IMR-90 (cell line): ENCODE measurements around the gene MRGPRE. TPM values are rescaled to one million over a fixed set of nuclear protein-coding genes. Genes with fewer than 3 reads are reported as not detected.

Experiments
- ATAC-seq: fragments of 200-7000 bp; cut with Tn5 transposase; 2 replicates; pipeline ENCODE4 v1.9.1; 2020; ENCODE audit warnings: low read depth, mild to moderate bottlenecking, moderate library complexity
- BruUV-seq: library from RNA; stranded (reverse); fragments of 400-500 nt; replicated peaks from 2 replicates; lab custom pipeline; 2021; lab: Mats Ljungman, UMichigan
- CTCF ChIA-PET: fragments of 300-600 bp; formaldehyde crosslinking; extraction: SDS; loops from one replicate; lab custom pipeline; 2021; ENCODE audit warnings: antibody characterized with exemption; lab: Yijun Ruan, JAX
- POLR2A ChIA-PET: fragments of 300-600 bp; sonication (Branson Sonifier 250); formaldehyde crosslinking; loops from one replicate; lab custom pipeline; 2022; ENCODE audit warnings: antibody characterized with exemption; ENCODE audit not compliant: unreplicated experiment; lab: Charles Lee
- DNase-seq: peaks from one replicate; pipeline ENCODE4 v3.0.0; 2013
- H2AFZ ChIP-seq: replicated peaks from 2 replicates; pipeline ENCODE3; 2013; ENCODE audit warnings: low read length, mild to moderate bottlenecking; ENCODE audit not compliant: poor library complexity
- H2AK5ac ChIP-seq: 2 replicates; pipeline ENCODE4 v1.6.1; 2013; ENCODE audit warnings: low read depth, low read length, inconsistent platforms
- H2AK9ac ChIP-seq: replicated peaks from 2 replicates; pipeline ENCODE3; 2013; ENCODE audit warnings: mild to moderate bottlenecking, low read depth, low read length, moderate library complexity; ENCODE audit not compliant: poor library complexity
- H2BK120ac ChIP-seq: 2 replicates; pipeline ENCODE4 v1.6.1; 2013; ENCODE audit warnings: low read depth, low read length, inconsistent platforms
- H2BK15ac ChIP-seq: 3 replicates; pipeline ENCODE4 v1.6.1; 2013; ENCODE audit warnings: low read depth, low read length, inconsistent platforms
- H2BK20ac ChIP-seq: 2 replicates; pipeline ENCODE4 v1.6.1; 2013; ENCODE audit warnings: low read depth, mild to moderate bottlenecking, inconsistent platforms, low read length, moderate library complexity
- H2BK5ac ChIP-seq: 2 replicates; pipeline ENCODE4 v1.6.1; 2013; ENCODE audit warnings: mild to moderate bottlenecking, low read depth, low read length, inconsistent platforms; ENCODE audit not compliant: poor library complexity, severe bottlenecking
- H3K14ac ChIP-seq: replicated peaks from 2 replicates; pipeline ENCODE4 v1.6.1; 2013; ENCODE audit warnings: low read depth, low read length, inconsistent platforms
- H3K18ac ChIP-seq: 2 replicates; pipeline ENCODE4 v1.6.1; 2013; ENCODE audit warnings: low read depth, low read length, control low read depth
- H3K23ac ChIP-seq: 2 replicates; pipeline ENCODE4 v1.6.1; 2013; ENCODE audit warnings: low read depth, low read length, inconsistent platforms
- H3K27ac ChIP-seq: 2 replicates; pipeline ENCODE4 v1.5.1; 2013; ENCODE audit warnings: mild to moderate bottlenecking, control low read depth, low read length; ENCODE audit not compliant: insufficient read depth
- H3K27me3 ChIP-seq: 2 replicates; pipeline ENCODE4 v1.6.1; 2013; ENCODE audit warnings: low read length; ENCODE audit not compliant: control insufficient read depth, insufficient read depth
- H3K36me3 ChIP-seq: 2 replicates; pipeline ENCODE4 v1.6.1; 2013; ENCODE audit warnings: low read length, mixed read lengths; ENCODE audit not compliant: control insufficient read depth, insufficient read depth
- H3K4ac ChIP-seq: 2 replicates; pipeline ENCODE4 v1.6.1; 2013; ENCODE audit warnings: low read depth, low read length, inconsistent platforms
- H3K4me1 ChIP-seq: 2 replicates; pipeline ENCODE4 v1.6.1; 2013; ENCODE audit warnings: low read length, mixed read lengths; ENCODE audit not compliant: control insufficient read depth, insufficient read depth
- H3K4me2 ChIP-seq: 2 replicates; pipeline ENCODE4 v1.6.1; 2013; ENCODE audit warnings: low read depth, mild to moderate bottlenecking, control low read depth, low read length, moderate library complexity
- H3K4me3 ChIP-seq: 2 replicates; pipeline ENCODE4 v1.5.1; 2013; ENCODE audit warnings: low read depth, mild to moderate bottlenecking, control low read depth, low read length, moderate library complexity; ENCODE audit not compliant: insufficient read depth
- H3K56ac ChIP-seq: 2 replicates; pipeline ENCODE4 v1.6.1; 2013; ENCODE audit warnings: low read length, inconsistent platforms; ENCODE audit not compliant: insufficient read depth; ENCODE audit errors: extremely low read depth
- H3K79me1 ChIP-seq, 2 experiments: 2 replicates each; pipeline ENCODE4 v1.6.1; 2013; ENCODE audit warnings: low read length in 2 of 2, inconsistent platforms in 1 of 2, low read depth in 1 of 2
- H3K9ac ChIP-seq: 2 replicates; pipeline ENCODE4 v1.6.1; 2013; ENCODE audit warnings: low read depth, low read length, control low read depth
- H3K9me1 ChIP-seq: 2 replicates; pipeline ENCODE4 v1.6.1; 2013; ENCODE audit warnings: low read length, inconsistent platforms; ENCODE audit not compliant: insufficient read depth
- H3K9me3 ChIP-seq: 2 replicates; pipeline ENCODE4 v1.6.1; 2013; ENCODE audit warnings: low read length; ENCODE audit not compliant: control insufficient read depth, insufficient read depth
- H4K20me1 ChIP-seq: 2 replicates; pipeline ENCODE4 v1.6.1; 2013; ENCODE audit warnings: low read length, inconsistent platforms; ENCODE audit not compliant: insufficient read depth
- H4K5ac ChIP-seq: 2 replicates; pipeline ENCODE4 v1.6.1; 2013; ENCODE audit warnings: mild to moderate bottlenecking, low read depth, low read length, control low read depth
- H4K8ac ChIP-seq, 2 experiments: 2 replicates each; pipeline ENCODE4 v1.6.1; 2013; ENCODE audit warnings: low read depth in 2 of 2, low read length in 2 of 2, control low read depth in 1 of 2, inconsistent platforms in 1 of 2
- H4K91ac ChIP-seq: 2 replicates; pipeline ENCODE4 v1.6.1; 2013; ENCODE audit warnings: low read depth, low read length, inconsistent platforms; ENCODE audit not compliant: insufficient read depth
- CEBPB ChIP-seq: IDR thresholded peaks from 2 replicates; pipeline ENCODE4 v1.6.1; 2012; ENCODE audit warnings: low read depth, low read length, improper control_type of control experiment
- MXI1 ChIP-seq: IDR thresholded peaks from 2 replicates; pipeline ENCODE4 v1.6.1; 2012; ENCODE audit warnings: low read depth, mild to moderate bottlenecking, low read length, moderate library complexity, borderline replicate concordance
- RCOR1 ChIP-seq: IDR thresholded peaks from 2 replicates; pipeline ENCODE4 v1.6.1; 2012; ENCODE audit warnings: mild to moderate bottlenecking, low read length, improper control_type of control experiment; ENCODE audit not compliant: insufficient replicate concordance
- USF2 ChIP-seq: fragments of 150-350 bp; IDR thresholded peaks from 2 replicates; pipeline ENCODE4 v1.6.1; 2017; ENCODE audit warnings: mild to moderate bottlenecking, antibody characterized with exemption, low read length, low read depth
- WGBS, 2 experiments: methylation state at CpG; one replicate each; pipeline versions ENCODE4 v1.1.5 to v1.1.7; 2013; ENCODE audit warnings: missing lambda C conversion rate in 2 of 2; ENCODE audit not compliant: insufficient read length in 1 of 2; ENCODE audit errors: extremely low coverage in 2 of 2; 5-methylcytosine and 5-hydroxymethylcytosine counted together
- dilution Hi-C: fragments of 300-500 bp; cut with HindIII; formaldehyde crosslinking; loops from one replicate; pipeline ENCODE4 v1.14.3; 2018; ENCODE audit warnings: low sequenced_read_pairs; ENCODE audit not compliant: unreplicated experiment
- in situ Hi-C: fragments of 300-500 bp; cut with MboI; formaldehyde crosslinking; loops from 3 replicates; pipeline ENCODE4 v1.14.3; 2019; ENCODE audit warnings: low sequenced_read_pairs, inconsistent platforms, mixed read lengths
- intact Hi-C: fragments of 100-400 bp; cut with micrococcal nuclease; formaldehyde crosslinking; loops from 2 replicates; pipeline ENCODE4 v1.10.0; 2022
- polyA plus RNA-seq, 3 experiments: library from polyadenylated mRNA; depleted of rRNA; stranded (reverse); fragments of >200 nt; gene quantifications; 2 replicates each; pipeline ENCODE4 v1.2.3, GENCODE V29; 2012; ENCODE audit warnings: low replicate concordance in 1 of 3
- total RNA-seq: library from RNA; depleted of rRNA; stranded (reverse); fragments of >200 nt; gene quantifications from 2 replicates; pipeline ENCODE4 v1.2.3, GENCODE V29; 2012

The MRGPRE gene
- total and polyA plus RNA-seq, 2 of the 4 experiments (the other 2 are of a cell fraction), result not detected

GRCh38 chr11:3206156-3206921, 25.9 kb downstream of the MRGPRE start:
- H2BK5ac ChIP-seq, result peak overlapping the region; percentile 54
- H2BK20ac ChIP-seq, result no peak overlapping the region
- ChIA-PET CTCF (no interaction called here), POLR2A (no interaction called here)
- no TSS peak for BruUV-seq
- no peak overlapping the region for H2AFZ ChIP-seq
- no peak overlapping the region for H3K4ac ChIP-seq
- ATAC-seq (no peak), DNase-seq (no peak)
- no peak overlapping the region for H3K23ac ChIP-seq
- H3K9me3 ChIP-seq, result peaks cover 4% of the 10 kb centered on the region
- TF ChIP-seq RCOR1 (no peak), USF2 (no peak), CEBPB (no peak), MXI1 (no peak)
- H3K14ac ChIP-seq, result no peak overlapping the region
- H4K8ac ChIP-seq, result no peak overlapping the region
- H3K56ac ChIP-seq, result no peak overlapping the region
- H3K4me1 ChIP-seq, result no peaks in the 10 kb centered on the region; the same call in 1 of the 2 replicates
- no peak overlapping the region for H3K4me2 ChIP-seq
- H2BK15ac ChIP-seq, result no peak overlapping the region
- no peak overlapping the region for H2AK5ac ChIP-seq
- no peak overlapping the region for H3K18ac ChIP-seq
- H4K20me1 ChIP-seq, result no peaks in the 10 kb centered on the region
- no peak overlapping the region for H4K5ac ChIP-seq
- in situ Hi-C loops, result no loop called here
- peaks cover 55% of the 10 kb centered on the region for H3K27me3 ChIP-seq
- 98% methylated on average over 2 of the region's 8 CpGs; no CpG with 5 or more reads in 1 of the 2 experiments for WGBS, 2 experiments
- H3K9me1 ChIP-seq, result no peaks in the 10 kb centered on the region
- no peak overlapping the region for H3K4me3 ChIP-seq
- H3K36me3 ChIP-seq, result no peaks in the 10 kb centered on the region
- H2AK9ac ChIP-seq, result peak overlapping the region; percentile 16
- intact Hi-C loops, result no loop called here
- H3K79me1 ChIP-seq, result no peaks in the 10 kb centered on the region
- no peak overlapping the region for H2BK120ac ChIP-seq
- no peak overlapping the region for H3K9ac ChIP-seq
- H3K27ac ChIP-seq, result no peak overlapping the region
- no peak overlapping the region for H4K91ac ChIP-seq
- dilution Hi-C loops, result no loop called here
